Mucosa of descending colon (tissue), 3 donors: Measurements from ENCODE around the gene CDCP1. TPM values are rescaled to one million over a fixed set of nuclear protein-coding genes. Genes with fewer than 3 reads are reported as not detected.
"Not testable (repeated sequence)": the region's sequence is repeated elsewhere in the genome, so short reads cannot be mapped to it uniquely, and the experiment has no call there.

ENCODE experiments used
- ATAC-seq: fragments of 200-7000 bp; cut with Tn5 transposase; one replicate; pipeline ENCODE4 v1.9.1; 2020; ENCODE audit warnings: mild to moderate bottlenecking, moderate library complexity
- DNase-seq, 3 donors: peaks; one replicate each; pipeline ENCODE4 v3.0.0-alpha.2; 2020
- H3K36me3 ChIP-seq: fragments of 200-600 bp; one replicate; pipeline ENCODE4 v1.8.0; 2021; ENCODE audit warnings: low read depth, mild to moderate bottlenecking
- H3K4me1 ChIP-seq: fragments of 200-600 bp; one replicate; pipeline ENCODE4 v1.8.0; 2021; ENCODE audit warnings: low read depth, mild to moderate bottlenecking
- H3K4me3 ChIP-seq: fragments of 200-600 bp; one replicate; pipeline ENCODE4 v1.8.0; 2021; ENCODE audit warnings: mild to moderate bottlenecking
- H3K9me3 ChIP-seq: fragments of 200-600 bp; one replicate; pipeline ENCODE4 v1.8.0; 2021; ENCODE audit warnings: mild to moderate bottlenecking
- CTCF ChIP-seq: fragments of 200-600 bp; IDR thresholded peaks from one replicate; pipeline ENCODE4 v1.8.0; 2022; ENCODE audit warnings: antibody characterized with exemption, mild to moderate bottlenecking
- intact Hi-C, 2 donors: fragments of 100-400 bp; cut with DNase I in 1 of 2; cut with micrococcal nuclease in 1 of 2; formaldehyde crosslinking; loops; one replicate each; pipeline versions ENCODE4 v1.11.0 to v1.11.1; 2022; cut with DNase I, micrococcal nuclease
- total RNA-seq, 3 donors: library from RNA; stranded (reverse); fragmentation: NEBNext Ultra II Directional in 2 of 3; extraction: Animal tissue kit (Norgen Biotek cat#: 25700) in 2 of 3; gene quantifications; one replicate each; pipeline versions ENCODE4 v1.2.1 to v1.2.4, GENCODE V29; 2021 to 2023
- donor health status: DM: no; HTN: no; CAD: no; lungs with moderate emphysema.
- donor health status: DM: no; HTN: no; CAD: no.
- donor health status: DM: no; HTN: yes; CAD: no.

The CDCP1 gene
- total RNA-seq, 3 donors from 2014 or later, result 57.6 to 111 (median 87.5) TPM

DNA sequence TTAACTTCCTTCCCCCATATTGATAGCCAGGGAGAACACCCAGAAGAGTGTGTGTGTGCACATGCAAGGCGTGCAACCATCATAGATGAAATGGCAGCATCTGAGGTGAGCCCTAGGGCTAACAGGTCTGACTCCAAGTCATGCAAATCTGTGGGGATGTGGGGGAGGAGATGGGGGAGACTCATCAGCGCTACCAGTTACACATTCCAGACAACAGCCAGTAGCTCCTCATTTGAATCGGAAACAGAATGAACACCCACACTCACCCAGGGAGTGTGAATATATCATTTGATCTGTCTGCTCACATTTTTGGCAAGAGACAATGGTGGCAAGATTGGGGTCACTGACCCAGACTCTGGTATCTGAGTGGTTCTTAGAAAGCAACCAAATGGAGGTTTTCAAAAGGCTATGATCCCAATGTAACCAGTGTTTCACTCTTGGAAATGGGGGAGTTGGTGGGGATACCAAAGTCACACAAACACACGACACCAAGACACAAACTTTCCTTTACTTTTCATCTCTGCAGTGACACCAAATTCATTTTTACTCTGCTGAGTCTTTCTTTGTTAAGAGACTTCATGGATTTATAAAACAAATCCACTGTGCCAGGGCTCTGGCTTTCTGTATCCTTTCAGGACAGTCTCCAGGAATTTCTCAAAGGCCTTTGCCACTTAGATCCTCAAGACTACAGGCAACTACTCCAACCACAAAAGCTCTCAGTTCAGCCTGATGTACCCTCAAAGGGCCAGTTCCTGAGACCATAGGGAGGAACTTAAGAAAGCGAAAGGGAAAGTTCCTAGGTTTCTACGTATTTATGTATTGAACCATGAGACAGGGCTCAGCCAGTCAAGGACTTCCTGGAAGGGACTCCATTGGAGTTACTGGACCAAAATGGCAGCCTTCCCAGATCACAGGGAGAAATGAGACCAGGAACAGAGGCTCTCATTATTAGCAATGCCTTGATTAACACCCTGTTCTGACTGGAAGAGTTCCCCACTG is 2.2 kb downstream of the CDCP1 start:
- H3K36me3 ChIP-seq, result no peaks in the 10 kb centered on the region
- H3K4me3 ChIP-seq, result no peak overlapping the region
- ATAC-seq (peak; percentile 10), DNase-seq (no peak)
- TF ChIP-seq CTCF, result no peak
- peaks cover 30% of the 10 kb centered on the region for H3K4me1 ChIP-seq
- H3K9me3 ChIP-seq, result no peaks in the 10 kb centered on the region
- intact Hi-C loops, result no loop called here

- intact Hi-C loops, ATAC-seq: not testable (repeated sequence)
- H3K4me1 ChIP-seq, result peaks cover 51% of the 10 kb centered on the region
Measured at GRCh38 chr3:45140770-45141155, 5.4 kb downstream of the CDCP1 start.

DNA sequence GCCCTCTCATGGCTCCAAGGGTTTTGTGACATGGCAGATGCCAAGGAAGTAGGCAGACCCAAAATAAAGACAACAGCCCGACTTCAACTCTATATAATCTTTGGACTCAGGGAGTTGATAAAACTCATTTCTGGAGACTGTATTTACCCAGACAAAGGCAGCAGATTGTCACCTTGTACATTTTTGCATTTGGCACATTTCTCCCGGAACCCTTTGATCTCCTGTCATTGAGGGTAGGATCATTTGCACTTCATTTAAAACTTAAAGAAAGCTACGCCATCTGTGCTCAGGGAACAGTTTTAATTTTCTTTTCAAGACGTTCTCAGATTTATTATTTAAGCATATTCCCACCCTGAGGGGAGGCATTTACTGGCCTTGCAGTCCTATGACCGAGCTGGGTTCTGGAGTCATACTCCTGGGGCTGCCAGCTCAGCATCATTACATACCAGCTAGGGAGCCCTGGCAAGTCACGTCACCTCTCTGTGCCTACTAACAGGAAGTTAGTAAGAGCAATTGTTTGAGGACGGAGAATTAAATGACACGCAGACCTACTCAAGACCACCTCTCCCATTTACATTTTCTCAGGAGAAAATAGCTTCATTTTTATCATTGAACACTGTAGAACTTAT is 5.9 kb downstream of the CDCP1 start:
- no peaks in the 10 kb centered on the region for H3K9me3 ChIP-seq
- TF ChIP-seq CTCF, result no peak
- ATAC-seq, result peak; percentile 64
- H3K4me1 ChIP-seq, result peaks cover 56% of the 10 kb centered on the region
- no peaks in the 10 kb centered on the region for H3K36me3 ChIP-seq
- no peak overlapping the region for H3K4me3 ChIP-seq
- peak in 1 of 3 donors; percentile 44 for DNase-seq
- intact Hi-C loops, result no loop called here

More at GRCh38 chr3:45140770-45141155, 5.4 kb downstream of the CDCP1 start:
- not testable (repeated sequence) for H3K9me3 ChIP-seq, H3K36me3 ChIP-seq, H3K4me3 ChIP-seq
- peak in 1 of 3 donors; percentile 44 for DNase-seq

DNA sequence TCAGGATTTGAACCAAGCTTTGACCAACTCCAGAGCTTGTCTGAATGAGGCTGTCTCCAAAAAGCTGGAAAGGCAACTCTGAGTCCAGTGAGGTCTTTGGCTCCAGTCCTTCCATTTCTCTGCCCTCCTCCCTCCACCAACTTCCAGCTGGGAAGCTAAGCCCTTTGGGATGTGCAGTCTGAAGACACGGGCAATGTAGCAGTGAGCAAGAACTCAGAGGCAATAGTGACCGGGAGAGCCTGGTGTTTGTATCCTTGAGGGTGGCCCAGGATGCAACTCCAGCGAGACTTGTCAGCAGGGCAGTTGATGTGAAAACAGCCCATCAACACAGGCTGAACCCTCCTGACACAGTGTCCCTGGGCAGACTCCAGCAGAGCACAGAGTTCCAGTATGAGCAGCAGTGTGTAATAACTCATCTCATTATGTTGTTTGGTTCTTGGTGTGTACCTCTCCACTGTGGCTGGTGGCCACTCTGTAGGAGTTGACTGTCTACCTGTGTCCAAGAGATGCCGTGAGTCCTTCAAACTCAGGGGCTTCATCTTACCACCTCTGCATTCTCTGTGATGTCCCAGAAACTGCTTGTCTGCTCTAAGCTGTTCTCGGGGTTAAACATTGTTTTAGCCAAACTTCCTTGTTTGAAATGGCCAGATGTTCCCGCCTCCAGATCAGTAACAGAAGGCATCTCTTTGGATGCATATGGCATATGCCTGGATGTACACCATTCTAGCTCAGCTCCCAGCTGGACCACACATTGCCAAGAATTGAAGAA is 6.6 kb downstream of the CDCP1 start:
- TF ChIP-seq CTCF, result no peak
- Histone ChIP-seq H3K4me3 (no peak overlapping the region), H3K4me1 (peaks cover 57% of the 10 kb centered on the region), H3K9me3 (no peaks in the 10 kb centered on the region), H3K36me3 (no peaks in the 10 kb centered on the region)
- ATAC-seq (peak; percentile 60), DNase-seq (no peak)
- intact Hi-C loops, result no loop called here

DNA sequence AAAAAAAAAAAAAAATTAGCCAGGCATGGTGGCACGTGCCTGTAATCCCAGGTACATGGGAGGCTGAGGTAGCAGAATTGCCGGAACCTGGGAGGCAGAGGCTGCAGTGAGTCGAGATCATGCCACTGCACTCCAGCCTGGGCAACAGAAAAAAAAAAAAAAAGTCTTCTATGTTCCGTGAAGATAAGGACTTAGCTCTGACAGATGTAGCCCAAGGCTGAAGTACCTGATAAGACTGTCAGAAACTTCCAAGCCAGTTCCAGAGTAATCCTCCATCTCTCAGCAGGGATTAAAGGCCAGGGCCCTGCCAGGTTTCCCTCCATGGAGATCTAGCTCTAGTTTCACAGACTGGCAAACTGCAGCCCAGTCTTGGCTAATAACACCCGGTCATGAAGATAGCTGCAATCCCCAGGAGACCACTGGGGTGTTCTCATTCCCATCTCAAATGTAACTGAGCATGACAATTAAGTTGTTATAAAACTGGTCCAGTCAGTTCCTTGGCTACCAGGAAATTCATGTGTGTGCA is 8.5 kb downstream of the CDCP1 start:
- TF ChIP-seq CTCF, result no peak
- Histone ChIP-seq H3K4me3 (no peak overlapping the region), H3K36me3 (no peaks in the 10 kb centered on the region), H3K9me3 (no peaks in the 10 kb centered on the region), H3K4me1 (peaks cover 57% of the 10 kb centered on the region)
- DNase-seq (no peak), ATAC-seq (peak; percentile 43)
- intact Hi-C loops, result no loop called here
